Gastroesophageal sphincter (tissue), 4 donors: ENCODE results near the gene ACTN1. TPM values are rescaled to one million over a fixed set of nuclear protein-coding genes. Genes with fewer than 3 reads are reported as not detected.

Source experiments
- ATAC-seq: fragments of 150-250 bp; one replicate; pipeline ENCODE4 v1.9.1; 2016; ENCODE audit warnings: mild to moderate bottlenecking, moderate library complexity
- H3K27ac ChIP-seq, 4 donors: fragments of 200-600 bp; sonication (generic) in 3 of 4; 1 replicate in 3 of 4; 2 replicates in 1 of 4; pipeline ENCODE4 v1.5.1; 2016 to 2019
- H3K27me3 ChIP-seq: fragments of 200-600 bp; sonication (generic); one replicate; pipeline ENCODE4 v1.5.1; 2019
- H3K36me3 ChIP-seq, 2 donors: fragments of 200-600 bp; sonication (generic); one replicate each; pipeline ENCODE4 v1.5.1; 2019; ENCODE audit warnings: control low read depth in 1 of 2
- H3K4me1 ChIP-seq, 3 donors: fragments of 200-600 bp; sonication (generic); 1 replicate in 2 of 3; 2 replicates in 1 of 3; pipeline ENCODE4 v1.5.1; 2016 to 2019; ENCODE audit warnings: control low read depth in 2 of 3
- H3K4me3 ChIP-seq, 2 donors: fragments of 200-600 bp; sonication (generic); one replicate each; pipeline ENCODE4 v1.5.1; 2019; ENCODE audit warnings: mild to moderate bottlenecking in 1 of 2, moderate library complexity in 1 of 2
- H3K9me3 ChIP-seq, 3 donors: fragments of 200-600 bp; sonication (generic); one replicate each; pipeline ENCODE4 v1.5.1; 2017 to 2019; ENCODE audit warnings: control low read depth in 2 of 3
- CTCF ChIP-seq, 4 experiments: fragments of 200-600 bp in 2 of 4; fragments of 450-650 bp in 2 of 4; sonication (generic) in 1 of 4; IDR thresholded peaks; one replicate each; pipeline ENCODE4 v1.5.1; 2017 to 2019; ENCODE audit warnings: antibody characterized with exemption in 4 of 4, mild to moderate bottlenecking in 2 of 4, moderate library complexity in 2 of 4
- EP300 ChIP-seq: sonication (generic); formaldehyde crosslinking; IDR thresholded peaks from one replicate; pipeline ENCODE4 v1.6.1; 2017; ENCODE audit warnings: antibody characterized with exemption, mild to moderate bottlenecking
- POLR2A ChIP-seq, 2 donors: fragments of 450-650 bp; IDR thresholded peaks; one replicate each; pipeline ENCODE4 v1.6.1; 2017; ENCODE audit warnings: antibody characterized with exemption in 2 of 2, mild to moderate bottlenecking in 2 of 2, moderate library complexity in 1 of 2
- POLR2AphosphoS5 ChIP-seq: sonication (generic); formaldehyde crosslinking; IDR thresholded peaks from one replicate; pipeline ENCODE4 v1.6.1; 2017; ENCODE audit warnings: antibody characterized with exemption
- WGBS, 2 donors: methylation state at CpG; one replicate each; pipeline ENCODE4 v1.1.5; 2018; ENCODE audit warnings: low coverage in 1 of 2; 5-methylcytosine and 5-hydroxymethylcytosine counted together
- total RNA-seq, 4 donors: library from RNA; depleted of rRNA; stranded (reverse); fragments of >200 nt; gene quantifications; one replicate each; pipeline ENCODE4 v1.1.0, GENCODE V29; 2016

The ACTN1 gene
- total RNA-seq, 4 donors from 2014 or later = 776 to 1,910 (median 969) TPM

- H3K9me3 ChIP-seq = no peaks in the 10 kb centered on the region
- H3K4me3 ChIP-seq = no peak overlapping the region
- H3K4me1 ChIP-seq = peaks cover 0 to 90% (median 3%) of the 10 kb centered on the region in 3 donors
- TF ChIP-seq CTCF (IDR thresholded peaks at IDR 0.05) (peak in 1 of 4 experiments; percentile 36), POLR2A (IDR thresholded peaks at IDR 0.05) (no peak)
- H3K27me3 ChIP-seq = no peaks in the 10 kb centered on the region
- peaks cover 0 to 96% of the 10 kb centered on the region in 2 donors for H3K36me3 ChIP-seq
- H3K27ac ChIP-seq = peak overlapping the region; percentile 3 to 99 (median 90)
- no peak for ATAC-seq
- no CpG with 5 or more reads among the region's 9 CpGs for whole genome bisulfite sequencing, 2 donors
These were observed 83.0 kb downstream of the ACTN1 start for GRCh38 chr14:68896132-68896531.

- no peak for ATAC-seq
- Histone ChIP-seq H3K4me1 (peaks cover 0 to 90% (median 3%) of the 10 kb centered on the region in 3 donors), H3K4me3 (no peak overlapping the region), H3K36me3 (peaks cover 0 to 96% of the 10 kb centered on the region in 2 donors), H3K27me3 (no peaks in the 10 kb centered on the region), H3K9me3 (no peaks in the 10 kb centered on the region), H3K27ac (peak overlapping the region; percentile 25 to 99 (median 90))
- no peak for TF ChIP-seq EP300
- no peak for TF ChIP-seq POLR2AphosphoS5
- TF ChIP-seq POLR2A (IDR thresholded peaks at IDR 0.05) = no peak
- no peak for TF ChIP-seq CTCF (IDR thresholded peaks at IDR 0.05)
- WGBS, 2 donors = 36 to 49% methylated on average over 4 of the region's 14 CpGs
These were observed 84.0 kb downstream of the ACTN1 start for GRCh38 chr14:68894802-68895703.

GRCh38 chr14:68894123-68894522 is 85.0 kb downstream of the ACTN1 start:
- WGBS, 2 donors = 33% methylated on average over 3 of the region's 6 CpGs; no CpG with 5 or more reads in 1 of the 2 donors
- H3K27ac ChIP-seq = peak overlapping the region; percentile 25 to 99 (median 90)
- no peaks in the 10 kb centered on the region for H3K27me3 ChIP-seq
- H3K36me3 ChIP-seq = peaks cover 0 to 99% of the 10 kb centered on the region in 2 donors
- H3K4me1 ChIP-seq = peaks cover 0 to 90% (median 0%) of the 10 kb centered on the region in 3 donors
- no peaks in the 10 kb centered on the region for H3K9me3 ChIP-seq
- ATAC-seq = peak; percentile 69
- no peak overlapping the region for H3K4me3 ChIP-seq
- TF ChIP-seq POLR2A (IDR thresholded peaks at IDR 0.05) (no peak), EP300 (no peak), CTCF (IDR thresholded peaks at IDR 0.05) (no peak), POLR2AphosphoS5 (peak; percentile 51)

- no peak for TF ChIP-seq POLR2A (IDR thresholded peaks at IDR 0.05)
- TF ChIP-seq CTCF (IDR thresholded peaks at IDR 0.05) = no peak
- TF ChIP-seq EP300 = no peak
- TF ChIP-seq POLR2AphosphoS5 = no peak
- Histone ChIP-seq H3K27ac (peak overlapping the region; percentile 7 to 99 (median 90)), H3K27me3 (no peaks in the 10 kb centered on the region), H3K4me1 (peaks cover 0 to 90% (median 3%) of the 10 kb centered on the region in 3 donors), H3K9me3 (no peaks in the 10 kb centered on the region), H3K4me3 (no peak overlapping the region), H3K36me3 (peaks cover 0 to 99% of the 10 kb centered on the region in 2 donors)
- no peak for ATAC-seq
- WGBS, 2 donors = no CpG with 5 or more reads among the region's 8 CpGs
These were observed 85.5 kb downstream of the ACTN1 start for GRCh38 chr14:68893566-68893965.
